Panc1 (cell line): Measurements from ENCODE around the gene RNF130. TPM values are rescaled to one million over a fixed set of nuclear protein-coding genes. Genes with fewer than 3 reads are reported as not detected.

Experiments used
- ATAC-seq: fragments of 200-7000 bp; cut with Tn5 transposase; 2 replicates; pipeline ENCODE4 v1.9.1; 2020; ENCODE audit warnings: mild to moderate bottlenecking, moderate library complexity
- BruUV-seq: library from RNA; stranded (reverse); fragments of 400-500 nt; replicated peaks from 2 replicates; lab custom pipeline; 2021; lab: Mats Ljungman, UMichigan
- CTCF ChIA-PET: fragments of 300-600 bp; sonication (Branson Sonifier 250); formaldehyde crosslinking; loops from one replicate; lab custom pipeline; 2022; ENCODE audit warnings: antibody characterized with exemption; lab: Charles Lee
- POLR2A ChIA-PET: fragments of 300-600 bp; sonication (Branson Sonifier 250); formaldehyde crosslinking; loops from one replicate; lab custom pipeline; 2022; ENCODE audit warnings: antibody characterized with exemption; lab: Charles Lee
- DNase-seq: peaks from one replicate; pipeline ENCODE4 v3.0.0-alpha.2; 2010; ENCODE audit warnings: low read depth, low spot score
- H3K27ac ChIP-seq: 2 replicates; pipeline ENCODE4 v1.5.1; 2011; ENCODE audit warnings: mild to moderate bottlenecking, low read length, inconsistent platforms
- H3K27me3 ChIP-seq: fragments of 200-500 bp; sonication (Bioruptor generic); 2 replicates; pipeline ENCODE4 v1.6.0; 2014; ENCODE audit warnings: low read length, inconsistent platforms; ENCODE audit not compliant: control insufficient read depth, insufficient read depth
- H3K36me3 ChIP-seq: fragments of 200-500 bp; sonication (Bioruptor generic); 2 replicates; pipeline ENCODE4 v1.5.1; 2014; ENCODE audit warnings: inconsistent platforms, mild to moderate bottlenecking, low read length, moderate library complexity; ENCODE audit not compliant: control insufficient read depth, insufficient read depth
- H3K4me1 ChIP-seq: 2 replicates; pipeline ENCODE4 v1.5.1; 2011; ENCODE audit warnings: inconsistent platforms, mild to moderate bottlenecking, low read length, moderate library complexity; ENCODE audit not compliant: control insufficient read depth, insufficient read depth
- H3K4me3 ChIP-seq, 2 experiments: 2 replicates each; pipeline ENCODE4 v1.5.1; 2011 to 2012; ENCODE audit warnings: low read depth in 2 of 2, low read length in 2 of 2, mild to moderate bottlenecking in 2 of 2, inconsistent platforms in 1 of 2, moderate library complexity in 1 of 2
- H3K9me3 ChIP-seq: fragments of 200-500 bp; sonication (Bioruptor generic); 2 replicates; pipeline ENCODE4 v1.5.1; 2014; ENCODE audit warnings: low read depth, mild to moderate bottlenecking, inconsistent platforms, low read length, moderate library complexity; ENCODE audit not compliant: control insufficient read depth, insufficient read depth
- CTCF ChIP-seq: fragments of 450-650 bp; IDR thresholded peaks from 2 replicates; pipeline ENCODE4 v1.5.1; 2017; ENCODE audit warnings: mild to moderate bottlenecking
- POLR2AphosphoS5 ChIP-seq: IDR thresholded peaks from 2 replicates; pipeline ENCODE4 v1.6.1; 2012; ENCODE audit warnings: mild to moderate bottlenecking, low read depth, low read length, moderate library complexity
- REST ChIP-seq, 2 experiments: IDR thresholded peaks; 2 replicates each; pipeline ENCODE4 v1.6.1; 2011 to 2012; ENCODE audit warnings: low read depth in 2 of 2, control low read depth in 1 of 2, low read length in 1 of 2, mild to moderate bottlenecking in 1 of 2, moderate library complexity in 1 of 2; ENCODE audit not compliant: insufficient read depth in 1 of 2
- SIN3A ChIP-seq: IDR thresholded peaks from 2 replicates; pipeline ENCODE4 v1.6.1; 2012; ENCODE audit warnings: low read depth, mild to moderate bottlenecking, low read length, moderate library complexity, borderline replicate concordance; ENCODE audit not compliant: insufficient read depth
- TCF7L2 ChIP-seq: IDR thresholded peaks from 2 replicates; pipeline ENCODE4 v1.6.1; 2011; ENCODE audit warnings: mild to moderate bottlenecking, low read depth, low read length, inconsistent platforms
- in situ Hi-C: cut with HindIII; loops from 2 replicates; pipeline ENCODE4 v1.10.0; 2016; ENCODE audit warnings: low sequenced_read_pairs, low pct_unique_long_range_greater_than_20kb
- intact Hi-C: fragments of 100-400 bp; cut with micrococcal nuclease; formaldehyde crosslinking; loops from one replicate; pipeline ENCODE4 v1.10.0; 2022; ENCODE audit not compliant: unreplicated experiment
- total RNA-seq: library from RNA; stranded (reverse); gene quantifications from one replicate; pipeline ENCODE4 v1.2.1, GENCODE V29; 2021; ENCODE audit not compliant: unreplicated experiment

The RNF130 gene
- total RNA-seq, 1 experiment from 2014 or later: 73.1 TPM

GRCh38 chr5:180041301-180042274 is 30.0 kb downstream of the RNF130 start:
- ATAC-seq (peak; percentile 74), DNase-seq (no peak)
- Histone ChIP-seq H3K4me3 (peak overlapping the region in 1 of 2 experiments; percentile 36; a peak in 2 of 4 replicates), H3K27ac (peak overlapping the region; percentile 52; the same call in 1 of the 2 replicates), H3K36me3 (0 out of 2 replicates have a peak, but pooled peaks cover 3% of the 10 kb centered on the region), H3K27me3 (no peaks in the 10 kb centered on the region), H3K9me3 (peaks cover 2% of the 10 kb centered on the region; the same call in 1 of the 2 replicates), H3K4me1 (peaks cover 21% of the 10 kb centered on the region)
- CTCF ChIA-PET: no interaction called here
- TF ChIP-seq CTCF (no peak), TCF7L2 (no peak), POLR2AphosphoS5 (no peak), REST (IDR thresholded peaks at IDR 0.05; ENCODE audit: insufficient read depth in 1 of 2, low read depth in 2 of 2, low read length in 1 of 2) (no peak), SIN3A (no peak)
- no TSS peak for BruUV-seq
- in situ Hi-C loops: no loop called here
- POLR2A ChIA-PET: no interaction called here
- intact Hi-C loops: no loop called here

GRCh38 chr5:180040287-180041214 is 31.0 kb downstream of the RNF130 start:
- in situ Hi-C loops: no loop called here
- CTCF ChIA-PET: no interaction called here
- peaks cover 21% of the 10 kb centered on the region for H3K4me1 ChIP-seq
- peaks cover 10% of the 10 kb centered on the region; the same call in 1 of the 2 replicates for H3K9me3 ChIP-seq
- H3K36me3 ChIP-seq: 0 out of 2 replicates have a peak, but pooled peaks cover 3% of the 10 kb centered on the region
- POLR2A ChIA-PET: no interaction called here
- DNase-seq: no peak
- H3K27ac ChIP-seq: peak overlapping the region; percentile 52
- H3K27me3 ChIP-seq: no peaks in the 10 kb centered on the region
- TF ChIP-seq SIN3A (no peak), POLR2AphosphoS5 (no peak), REST (IDR thresholded peaks at IDR 0.05; ENCODE audit: insufficient read depth in 1 of 2, low read depth in 2 of 2, low read length in 1 of 2) (no peak), CTCF (no peak), TCF7L2 (no peak)
- intact Hi-C loops: no loop called here
- H3K4me3 ChIP-seq: no peak overlapping the region
- no TSS peak for BruUV-seq
- ATAC-seq: peak; percentile 76
